IPS-15b (cell line): ENCODE results near the gene SHFL.

Experiments used
- H3K27me3 ChIP-seq: one replicate; pipeline ENCODE4 v1.6.1; 2013; ENCODE audit warnings: low read length; ENCODE audit not compliant: control insufficient read depth, insufficient read depth
- H3K36me3 ChIP-seq: one replicate; pipeline ENCODE4 v1.6.1; 2013; ENCODE audit warnings: low read length; ENCODE audit not compliant: control insufficient read depth, insufficient read depth
- H3K4me1 ChIP-seq: one replicate; pipeline ENCODE4 v1.6.1; 2013; ENCODE audit warnings: mild to moderate bottlenecking, low read length; ENCODE audit not compliant: control insufficient read depth, insufficient read depth
- H3K4me3 ChIP-seq: one replicate; pipeline ENCODE4 v1.5.1; 2013; ENCODE audit warnings: low read depth, low read length
- H3K9ac ChIP-seq: one replicate; pipeline ENCODE4 v1.6.1; 2013; ENCODE audit warnings: low read depth, mild to moderate bottlenecking, low read length
- H3K9me3 ChIP-seq: one replicate; pipeline ENCODE4 v1.6.1; 2013; ENCODE audit warnings: mild to moderate bottlenecking, low read length; ENCODE audit not compliant: control insufficient read depth, insufficient read depth

SHFL gene

DNA sequence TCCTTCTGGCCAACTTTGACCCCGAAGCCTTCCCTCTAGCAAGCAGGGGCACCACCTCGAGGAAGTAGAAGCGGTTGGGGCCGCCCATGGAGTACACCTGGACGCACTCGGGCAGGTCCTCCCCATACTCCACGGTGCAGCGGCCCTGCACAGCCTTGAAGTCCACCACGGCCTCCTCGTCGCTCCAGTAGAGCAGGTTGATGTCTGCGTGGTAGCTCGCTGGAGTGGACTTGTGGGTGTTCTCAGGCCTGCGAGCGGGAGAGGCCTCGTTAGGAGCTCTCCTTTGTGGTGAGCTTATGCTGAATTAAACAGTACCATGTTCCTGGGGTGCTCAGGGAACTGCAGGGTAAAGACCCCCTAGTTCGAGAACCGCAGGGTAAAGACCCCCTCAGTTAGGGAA, 55.9 kb downstream of the SHFL start:
- H3K36me3 ChIP-seq = peaks cover 91% of the 10 kb centered on the region

More for the DNA sequence above, 55.9 kb downstream of the SHFL start:
- no peak overlapping the region for H3K4me3 ChIP-seq
- H3K9ac ChIP-seq = no peak overlapping the region
- H3K4me1 ChIP-seq = no peaks in the 10 kb centered on the region
- no peaks in the 10 kb centered on the region for H3K9me3 ChIP-seq
- no peaks in the 10 kb centered on the region for H3K27me3 ChIP-seq
